SK-N-SH treated with all-trans-retinoic acid at 6 μM for 48 hours (cell line): ENCODE measurements around the gene RUBCNL.

ENCODE experiments used
- ATAC-seq: fragments of 200-7000 bp; cut with Tn5 transposase; 3 replicates; pipeline ENCODE4 v1.9.1; 2020; ENCODE audit warnings: mild to moderate bottlenecking, moderate library complexity
- ARNTL ChIP-seq: fragments of 450-650 bp; formaldehyde crosslinking; IDR thresholded peaks from 2 replicates; pipeline ENCODE4 v1.5.0; 2020; ENCODE audit warnings: low read depth, mild to moderate bottlenecking, moderate library complexity, borderline replicate concordance
- CSDC2 ChIP-seq: fragments of 250-450 bp; sonication (Bioruptor Pico); IDR thresholded peaks from 2 replicates; pipeline ENCODE4 v1.5.0; 2020; ENCODE audit warnings: mild to moderate bottlenecking, moderate library complexity
- CSRNP3 ChIP-seq: fragments of 250-450 bp; sonication (Bioruptor Pico); IDR thresholded peaks from 2 replicates; pipeline ENCODE4 v1.5.1; 2021; ENCODE audit warnings: mild to moderate bottlenecking, moderate library complexity
- GLIS3 ChIP-seq: fragments of 250-450 bp; sonication (Bioruptor Pico); IDR thresholded peaks from 2 replicates; pipeline ENCODE4 v1.5.0; 2020; ENCODE audit warnings: mild to moderate bottlenecking, moderate library complexity
- ISL1 ChIP-seq: fragments of 250-450 bp; sonication (Bioruptor Pico); IDR thresholded peaks from 2 replicates; pipeline ENCODE4 v2.1.2; 2022; ENCODE audit warnings: mild to moderate bottlenecking, moderate library complexity
- PATZ1 ChIP-seq: fragments of 250-450 bp; sonication (Bioruptor Pico); IDR thresholded peaks from 2 replicates; pipeline ENCODE4 v1.8.0; 2020; ENCODE audit warnings: mild to moderate bottlenecking, moderate library complexity, borderline replicate concordance
- POU6F1 ChIP-seq: fragments of 250-450 bp; sonication (Bioruptor Pico); IDR thresholded peaks from 2 replicates; pipeline ENCODE4 v1.8.0; 2021; ENCODE audit warnings: low read depth, mild to moderate bottlenecking, moderate library complexity, borderline replicate concordance
- PPARA ChIP-seq: fragments of 250-450 bp; sonication (Bioruptor Pico); IDR thresholded peaks from 2 replicates; pipeline ENCODE4 v1.5.0; 2020; ENCODE audit warnings: mild to moderate bottlenecking, borderline replicate concordance
- TCF4 ChIP-seq: fragments of 250-450 bp; sonication (Bioruptor Pico); IDR thresholded peaks from 2 replicates; pipeline ENCODE4 v1.8.0; 2021; ENCODE audit warnings: mild to moderate bottlenecking, moderate library complexity, borderline replicate concordance
- TOX ChIP-seq: fragments of 250-450 bp; sonication (Bioruptor Pico); IDR thresholded peaks from 2 replicates; pipeline ENCODE4 v1.8.0; 2021; ENCODE audit warnings: mild to moderate bottlenecking, moderate library complexity, borderline replicate concordance
- TSHZ2 ChIP-seq: fragments of 250-450 bp; sonication (Bioruptor Pico); IDR thresholded peaks from 2 replicates; pipeline ENCODE4 v1.5.0; 2020; ENCODE audit warnings: mild to moderate bottlenecking, moderate library complexity
- ZC3H10 ChIP-seq: fragments of 250-450 bp; sonication (Bioruptor Pico); IDR thresholded peaks from 2 replicates; pipeline ENCODE4 v1.5.1; 2021; ENCODE audit warnings: mild to moderate bottlenecking, moderate library complexity
- ZFP3 ChIP-seq: fragments of 250-450 bp; sonication (Bioruptor Pico); IDR thresholded peaks from 2 replicates; pipeline ENCODE4 v1.5.0; 2020; ENCODE audit warnings: mild to moderate bottlenecking, moderate library complexity
- ZFP30 ChIP-seq: fragments of 450-650 bp; formaldehyde crosslinking; IDR thresholded peaks from 2 replicates; pipeline ENCODE4 v1.5.0; 2022; ENCODE audit warnings: mild to moderate bottlenecking, moderate library complexity
- ZNF565 ChIP-seq: fragments of 450-650 bp; formaldehyde crosslinking; conservative IDR thresholded peaks from 2 replicates; pipeline ENCODE4 v1.5.0; 2020; ENCODE audit warnings: low read depth, mild to moderate bottlenecking, moderate library complexity
- ZNF70 ChIP-seq: fragments of 450-650 bp; formaldehyde crosslinking; IDR thresholded peaks from 2 replicates; pipeline ENCODE4 v1.5.0; 2020; ENCODE audit warnings: mild to moderate bottlenecking, moderate library complexity

Gene RUBCNL

GRCh38 chr13:46380242-46380641, 6.8 kb downstream of the RUBCNL start:
- no peak for ATAC-seq
- no peak for TF ChIP-seq PPARA (CRISPR knock-in tag)
- TF ChIP-seq POU6F1 (CRISPR knock-in tag), result no peak
- no peak for TF ChIP-seq ZFP3
- TF ChIP-seq GLIS3 (CRISPR knock-in tag), result no peak
- TF ChIP-seq, all 23 proteins: peak for 0

GRCh38 chr13:46379611-46380010, 7.4 kb downstream of the RUBCNL start:
- no peak for TF ChIP-seq PATZ1 (CRISPR knock-in tag)
- TF ChIP-seq ZNF70, result no peak
- no peak for TF ChIP-seq PPARA (CRISPR knock-in tag)
- no peak for TF ChIP-seq CSDC2 (CRISPR knock-in tag)
- no peak for TF ChIP-seq ZC3H10
- ATAC-seq, result no peak

- ATAC-seq, result no peak
- TF ChIP-seq ZFP3 (no peak), CSRNP3 (CRISPR knock-in tag) (no peak), CSDC2 (CRISPR knock-in tag) (no peak), PPARA (CRISPR knock-in tag) (no peak), POU6F1 (CRISPR knock-in tag) (no peak), TOX (no peak), TSHZ2 (CRISPR knock-in tag) (no peak), PATZ1 (CRISPR knock-in tag) (no peak)
Observed at GRCh38 chr13:46378411-46378810, 8.6 kb downstream of the RUBCNL start.

- ATAC-seq, result no peak
Observed at GRCh38 chr13:46377554-46377953, 9.5 kb downstream of the RUBCNL start.

More at GRCh38 chr13:46377554-46377953, 9.5 kb downstream of the RUBCNL start:
- no peak for TF ChIP-seq ZNF565 (CRISPR knock-in tag)
- TF ChIP-seq TSHZ2 (CRISPR knock-in tag), result no peak
- no peak for TF ChIP-seq PPARA (CRISPR knock-in tag)
- no peak for TF ChIP-seq ARNTL (CRISPR knock-in tag)
- TF ChIP-seq ZFP30 (CRISPR knock-in tag), result no peak
- TF ChIP-seq CSDC2 (CRISPR knock-in tag), result no peak
- no peak for TF ChIP-seq ISL1 (CRISPR knock-in tag)
- no peak for TF ChIP-seq CSRNP3 (CRISPR knock-in tag)
- TF ChIP-seq POU6F1 (CRISPR knock-in tag), result no peak
- TF ChIP-seq ZNF70, result no peak
- TF ChIP-seq TCF4 (CRISPR knock-in tag), result no peak
- TF ChIP-seq GLIS3 (CRISPR knock-in tag), result no peak
